Caco-2 (cell line): ENCODE data around the gene SH3TC2. TPM values are rescaled to one million over a fixed set of nuclear protein-coding genes. Genes with fewer than 3 reads are reported as not detected.
A peak's percentile ranks its signal among the peaks of the same experiment; 100 is the strongest.

Source experiments
- BruUV-seq: library from RNA; stranded (reverse); fragments of 400-500 nt; replicated peaks from 2 replicates; lab custom pipeline; 2021; lab: Mats Ljungman, UMichigan
- CTCF ChIA-PET: fragments of 300-600 bp; sonication (Branson Sonifier 250); formaldehyde crosslinking; loops from one replicate; lab custom pipeline; 2022; ENCODE audit warnings: antibody characterized with exemption; lab: Charles Lee
- POLR2A ChIA-PET: fragments of 300-600 bp; sonication (Branson Sonifier 250); formaldehyde crosslinking; loops from one replicate; lab custom pipeline; 2022; ENCODE audit warnings: antibody characterized with exemption; lab: Charles Lee
- DNase-seq, 2 experiments: peaks; one replicate each; pipeline versions ENCODE4 v3.0.0 to v3.0.0-alpha.2; 2020 to 2022
- H3K27me3 ChIP-seq: replicated peaks from 2 replicates; pipeline ENCODE4 v1.6.0; 2011; ENCODE audit warnings: low read length; ENCODE audit not compliant: control insufficient read depth, insufficient read depth
- H3K36me3 ChIP-seq: 2 replicates; pipeline ENCODE4 v1.5.1; 2011; ENCODE audit warnings: low read length; ENCODE audit not compliant: control insufficient read depth, insufficient read depth
- H3K4me1 ChIP-seq: fragments of 250-450 bp; sonication (Bioruptor Pico); 2 replicates; pipeline ENCODE4 v1.5.1; 2020; ENCODE audit warnings: mild to moderate bottlenecking
- H3K4me3 ChIP-seq: 2 replicates; pipeline ENCODE4 v1.5.1; 2011; ENCODE audit warnings: low read depth, mild to moderate bottlenecking, control low read depth, low read length
- H3K9me3 ChIP-seq: fragments of 250-450 bp; sonication (Bioruptor Pico); 2 replicates; pipeline ENCODE4 v1.5.1; 2020; ENCODE audit warnings: mild to moderate bottlenecking, moderate library complexity
- H3K27ac Mint-ChIP-seq: one replicate; pipeline ENCODE4 v1.8.0; 2022; ENCODE audit warnings: mixed read lengths; ENCODE audit not compliant: unreplicated experiment
- H3K27me3 Mint-ChIP-seq: one replicate; pipeline ENCODE4 v1.8.0; 2022; ENCODE audit warnings: mixed read lengths; ENCODE audit not compliant: insufficient read depth, unreplicated experiment
- H3K36me3 Mint-ChIP-seq: one replicate; pipeline ENCODE4 v1.8.0; 2022; ENCODE audit warnings: mild to moderate bottlenecking, mixed read lengths; ENCODE audit not compliant: insufficient read depth, unreplicated experiment
- H3K4me1 Mint-ChIP-seq: one replicate; pipeline ENCODE4 v1.8.0; 2022; ENCODE audit warnings: low read depth, mixed read lengths; ENCODE audit not compliant: unreplicated experiment
- H3K4me3 Mint-ChIP-seq: one replicate; pipeline ENCODE4 v1.8.0; 2022; ENCODE audit warnings: mild to moderate bottlenecking, moderate library complexity, mixed read lengths; ENCODE audit not compliant: unreplicated experiment
- H3K9me3 Mint-ChIP-seq: one replicate; pipeline ENCODE4 v1.8.0; 2022; ENCODE audit warnings: mixed read lengths; ENCODE audit not compliant: unreplicated experiment
- CTCF ChIP-seq, 2 experiments: fragments of 200-600 bp in 1 of 2; IDR thresholded peaks; 1 replicate in 1 of 2; 2 replicates in 1 of 2; pipeline versions ENCODE4 v1.5.1 to v1.8.0; 2011 to 2022; ENCODE audit warnings: antibody characterized with exemption in 1 of 2, control low read depth in 1 of 2, inconsistent platforms in 1 of 2, low read depth in 1 of 2, low read length in 1 of 2, mild to moderate bottlenecking in 1 of 2, moderate library complexity in 1 of 2; ENCODE audit not compliant: insufficient read depth in 1 of 2, severe bottlenecking in 1 of 2, unreplicated experiment in 1 of 2
- intact Hi-C: fragments of 100-400 bp; cut with micrococcal nuclease; formaldehyde crosslinking; loops from one replicate; pipeline ENCODE4 v1.10.0; 2022; ENCODE audit not compliant: unreplicated experiment
- total RNA-seq: library from RNA; stranded (reverse); gene quantifications from 2 replicates; pipeline ENCODE4 v1.2.3, GENCODE V29; 2022

Gene SH3TC2
- total RNA-seq, 1 experiment from 2014 or later: 5.8 TPM

- H3K4me3 Mint-ChIP-seq: no peak overlapping the region
- CTCF ChIA-PET: no interaction called here
- POLR2A ChIA-PET: no interaction called here
Measured at GRCh38 chr5:149012350-149012749, 50.5 kb downstream of the SH3TC2 start.

GRCh38 chr5:149011728-149012127, 51.1 kb downstream of the SH3TC2 start:
- no peak overlapping the region for H3K4me3 ChIP-seq
- intact Hi-C loops: no loop called here
- no peak for DNase-seq
- H3K9me3 ChIP-seq: no peaks in the 10 kb centered on the region
- Mint-ChIP-seq H3K27ac (no peak overlapping the region), H3K4me1 (no peaks in the 10 kb centered on the region), H3K9me3 (no peaks in the 10 kb centered on the region), H3K36me3 (no peaks in the 10 kb centered on the region), H3K27me3 (no peaks in the 10 kb centered on the region), H3K4me3 (no peak overlapping the region)
- no peaks in the 10 kb centered on the region for H3K27me3 ChIP-seq
- ChIA-PET POLR2A (no interaction called here), CTCF (no interaction called here)
- H3K36me3 ChIP-seq: no peaks in the 10 kb centered on the region
- BruUV-seq: no TSS peak
- TF ChIP-seq CTCF (IDR thresholded peaks at IDR 0.05; ENCODE audit: insufficient read depth in 1 of 2, low read depth in 1 of 2, low read length in 1 of 2, severe bottlenecking in 1 of 2, unreplicated experiment in 1 of 2): no peak
- H3K4me1 ChIP-seq: no peaks in the 10 kb centered on the region

More at GRCh38 chr5:149012350-149012749, 50.5 kb downstream of the SH3TC2 start:
- TF ChIP-seq CTCF (IDR thresholded peaks at IDR 0.05; ENCODE audit: insufficient read depth in 1 of 2, low read depth in 1 of 2, low read length in 1 of 2, severe bottlenecking in 1 of 2, unreplicated experiment in 1 of 2): no peak
- Histone ChIP-seq H3K9me3 (no peaks in the 10 kb centered on the region), H3K27me3 (no peaks in the 10 kb centered on the region), H3K36me3 (no peaks in the 10 kb centered on the region), H3K4me3 (no peak overlapping the region), H3K4me1 (no peaks in the 10 kb centered on the region)
- Mint-ChIP-seq H3K9me3 (no peaks in the 10 kb centered on the region), H3K4me1 (no peaks in the 10 kb centered on the region), H3K27ac (no peak overlapping the region), H3K27me3 (no peaks in the 10 kb centered on the region), H3K36me3 (no peaks in the 10 kb centered on the region)
- no peak for DNase-seq
- no TSS peak for BruUV-seq
- intact Hi-C loops: no loop called here

- DNase-seq: peak in 1 of 2 experiments; percentile 48
- BruUV-seq: no TSS peak
- intact Hi-C loops: no loop called here
- H3K4me1 ChIP-seq: no peaks in the 10 kb centered on the region
- Mint-ChIP-seq H3K4me3 (no peak overlapping the region), H3K27ac (no peak overlapping the region), H3K36me3 (no peaks in the 10 kb centered on the region), H3K9me3 (no peaks in the 10 kb centered on the region), H3K27me3 (no peaks in the 10 kb centered on the region), H3K4me1 (no peaks in the 10 kb centered on the region)
- ChIA-PET CTCF (no interaction called here), POLR2A (no interaction called here)
- no peaks in the 10 kb centered on the region for H3K27me3 ChIP-seq
- TF ChIP-seq CTCF (IDR thresholded peaks at IDR 0.05; ENCODE audit: insufficient read depth in 1 of 2, low read depth in 1 of 2, low read length in 1 of 2, severe bottlenecking in 1 of 2, unreplicated experiment in 1 of 2): no peak
- no peak overlapping the region for H3K4me3 ChIP-seq
- no peaks in the 10 kb centered on the region for H3K36me3 ChIP-seq
- no peaks in the 10 kb centered on the region for H3K9me3 ChIP-seq
Measured at GRCh38 chr5:149011084-149011483, 51.8 kb downstream of the SH3TC2 start.
